Globus pallidus (tissue), 1 donor: ENCODE data around the gene PALS2.

Source experiments
- DNase-seq: peaks from one replicate; pipeline ENCODE4 v3.0.0-alpha.2; 2015; ENCODE audit warnings: low spot score

PALS2 gene, protein sequence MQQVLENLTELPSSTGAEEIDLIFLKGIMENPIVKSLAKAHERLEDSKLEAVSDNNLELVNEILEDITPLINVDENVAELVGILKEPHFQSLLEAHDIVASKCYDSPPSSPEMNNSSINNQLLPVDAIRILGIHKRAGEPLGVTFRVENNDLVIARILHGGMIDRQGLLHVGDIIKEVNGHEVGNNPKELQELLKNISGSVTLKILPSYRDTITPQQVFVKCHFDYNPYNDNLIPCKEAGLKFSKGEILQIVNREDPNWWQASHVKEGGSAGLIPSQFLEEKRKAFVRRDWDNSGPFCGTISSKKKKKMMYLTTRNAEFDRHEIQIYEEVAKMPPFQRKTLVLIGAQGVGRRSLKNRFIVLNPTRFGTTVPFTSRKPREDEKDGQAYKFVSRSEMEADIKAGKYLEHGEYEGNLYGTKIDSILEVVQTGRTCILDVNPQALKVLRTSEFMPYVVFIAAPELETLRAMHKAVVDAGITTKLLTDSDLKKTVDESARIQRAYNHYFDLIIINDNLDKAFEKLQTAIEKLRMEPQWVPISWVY

DNA sequence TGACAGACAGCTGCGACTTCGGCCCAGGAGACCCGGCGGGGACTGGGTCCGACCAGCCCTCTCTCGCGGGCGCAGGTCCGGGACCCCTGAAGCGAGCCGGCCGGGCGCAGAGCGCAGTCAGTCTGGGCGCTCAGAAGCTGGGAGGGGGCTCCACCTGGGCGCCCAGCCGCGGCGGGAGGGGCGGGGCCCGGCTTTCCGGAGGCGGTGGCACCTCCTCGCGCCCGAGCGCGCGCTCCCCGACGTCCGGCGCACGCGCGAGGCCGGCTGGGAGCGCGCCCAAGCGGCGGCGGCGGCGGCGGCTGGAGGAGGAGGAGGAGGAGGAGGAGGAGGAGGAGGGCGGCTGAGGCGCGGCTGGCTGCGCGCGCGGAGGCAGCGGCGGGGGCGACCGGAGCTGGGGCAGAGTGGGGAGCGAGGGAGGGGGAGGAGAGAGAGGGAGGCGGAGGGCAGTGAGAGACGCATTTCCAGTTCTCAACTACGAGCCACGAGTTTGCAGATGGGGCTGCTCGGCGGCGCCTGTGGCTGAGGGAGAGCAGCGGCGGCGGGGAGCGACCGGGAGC, at the start of gene PALS2:
PALS2 (plus strand) TSS at position 456 of the 557 bp plus-strand sequence. CDS start 50,216 bp downstream, outside the sequence.
- peak; percentile 59 for DNase-seq

DNA sequence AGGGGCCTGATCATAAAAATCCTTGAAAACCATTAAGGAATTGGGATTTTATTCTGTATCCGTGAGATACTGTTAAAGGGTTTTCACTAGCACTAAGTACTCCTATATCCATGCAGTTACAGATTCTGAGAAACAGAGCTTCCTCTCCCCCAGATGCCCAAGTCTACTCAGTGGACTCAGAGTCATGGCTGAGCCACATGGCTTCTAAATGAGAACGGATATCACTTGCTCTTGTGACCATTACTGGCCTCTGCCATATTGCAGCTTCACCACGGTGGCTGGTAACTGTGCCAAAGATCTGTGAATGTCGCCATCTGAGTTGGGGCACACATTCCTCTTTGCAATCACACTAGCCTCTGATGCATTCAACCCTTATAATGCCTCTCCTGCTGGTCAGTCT, 42.0 kb upstream of the PALS2 start:
- no peak for DNase-seq

DNA sequence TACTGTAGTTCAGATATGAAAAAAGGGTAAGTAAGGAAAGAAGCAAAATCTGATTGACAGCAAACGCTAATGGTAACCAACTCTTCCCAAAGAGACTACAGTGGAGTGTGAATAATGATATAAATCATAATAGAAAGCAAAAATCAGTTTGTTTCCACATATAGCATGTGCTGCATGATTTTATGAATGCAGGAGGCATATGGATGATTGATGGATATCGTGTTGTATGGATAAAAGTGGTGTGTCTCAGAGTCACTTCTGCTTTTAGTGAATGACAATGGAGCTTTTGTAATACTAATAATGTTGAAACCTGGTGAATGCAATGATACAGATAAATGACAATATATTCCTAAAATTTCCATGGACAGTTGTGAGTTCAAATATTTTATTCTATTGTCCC, 36.6 kb upstream of the PALS2 start:
- DNase-seq, result no peak

DNA sequence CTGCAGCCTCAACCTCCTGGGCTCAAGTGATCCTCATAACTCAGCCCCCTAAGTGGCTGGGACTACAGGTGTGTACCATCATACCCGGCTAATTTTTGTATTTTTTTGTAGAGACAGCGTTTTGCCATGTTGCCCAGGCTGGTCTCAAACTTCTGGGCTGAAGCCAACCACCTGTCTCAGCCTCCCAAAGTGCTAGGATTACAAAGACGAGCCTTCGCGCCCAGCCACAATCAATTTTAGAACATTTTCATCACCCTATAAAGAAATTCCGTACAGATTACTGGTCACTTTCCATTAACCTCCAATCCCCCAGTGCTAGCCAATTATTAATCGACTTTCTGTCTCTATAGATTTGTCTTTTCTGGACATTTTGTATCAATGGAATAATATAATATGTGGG, 32.3 kb upstream of the PALS2 start:
- DNase-seq, result no peak

DNA sequence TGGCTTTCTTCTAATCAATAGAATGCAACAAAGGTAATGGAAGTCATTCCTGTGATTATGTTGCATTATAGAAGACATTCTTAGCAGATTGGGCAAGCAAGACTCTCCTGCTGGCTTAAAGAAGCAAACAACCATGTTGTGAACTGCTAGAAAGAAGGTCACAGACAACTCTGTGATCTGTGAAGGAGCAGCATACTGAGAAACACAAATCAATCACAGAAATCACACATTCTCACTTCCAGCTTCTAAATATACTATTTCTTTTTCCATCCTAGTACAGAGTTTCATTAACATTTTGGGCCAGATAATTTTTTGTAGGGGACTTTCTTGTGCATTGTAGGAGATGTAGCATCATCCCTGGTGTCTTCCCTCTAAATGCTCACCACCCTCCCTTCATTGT, 28.0 kb upstream of the PALS2 start:
- no peak for DNase-seq

DNA sequence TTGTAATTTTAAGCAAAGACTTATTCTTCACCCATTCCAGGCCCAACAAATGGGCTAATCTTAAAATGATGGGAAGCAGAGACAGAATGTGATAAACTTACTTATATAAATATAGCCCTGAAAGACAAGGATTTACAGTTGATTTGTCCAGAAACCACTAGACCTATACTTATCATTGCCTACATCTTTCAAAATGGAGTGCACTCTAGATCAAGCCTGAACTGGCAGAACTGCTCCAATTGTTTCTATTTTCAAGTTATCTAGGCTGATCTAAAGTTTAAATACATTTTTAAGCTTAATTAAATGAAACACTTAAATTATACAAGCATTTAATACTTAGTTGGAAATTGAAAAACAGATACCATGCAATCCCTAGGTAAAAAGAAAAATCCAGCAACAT, 24.9 kb upstream of the PALS2 start:
- DNase-seq, result no peak

DNA sequence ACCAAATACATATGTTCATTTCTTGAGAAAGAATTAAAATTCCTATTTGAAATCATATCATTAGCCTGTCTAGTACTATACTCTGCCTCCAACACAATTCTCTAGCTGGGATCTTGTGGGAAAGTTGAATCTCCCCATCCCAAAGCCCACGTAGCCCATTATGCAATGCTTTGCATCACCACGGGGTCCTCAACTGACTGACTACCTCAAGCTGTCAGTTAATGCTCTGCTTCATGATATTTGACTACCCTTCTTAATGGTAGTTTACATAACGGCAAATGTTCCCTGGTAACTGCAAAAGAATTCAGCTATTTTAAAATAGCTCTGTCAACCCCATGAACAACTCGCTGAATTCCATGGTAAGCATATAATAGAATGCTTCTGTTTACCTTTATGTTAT, 23.3 kb upstream of the PALS2 start:
- DNase-seq, result no peak

DNA sequence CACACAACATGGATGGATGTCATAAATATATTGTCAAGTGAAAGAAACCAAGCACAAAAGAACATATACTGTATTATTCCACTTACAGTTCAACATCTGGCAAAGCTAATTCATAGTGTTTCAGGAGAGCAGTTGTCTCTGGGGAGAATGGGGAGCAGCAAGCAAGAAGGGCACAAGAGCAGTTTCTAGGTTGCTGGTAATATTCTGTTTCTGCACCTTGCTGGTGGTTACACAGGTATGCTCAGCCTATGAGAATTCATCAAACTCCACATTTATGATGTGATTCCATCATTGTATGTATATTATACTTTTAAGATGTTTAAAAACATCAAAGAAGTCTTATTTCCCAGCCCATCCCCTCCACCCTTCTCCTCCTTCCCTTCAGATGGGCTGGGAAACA, 18.1 kb upstream of the PALS2 start:
- DNase-seq, result no peak

DNA sequence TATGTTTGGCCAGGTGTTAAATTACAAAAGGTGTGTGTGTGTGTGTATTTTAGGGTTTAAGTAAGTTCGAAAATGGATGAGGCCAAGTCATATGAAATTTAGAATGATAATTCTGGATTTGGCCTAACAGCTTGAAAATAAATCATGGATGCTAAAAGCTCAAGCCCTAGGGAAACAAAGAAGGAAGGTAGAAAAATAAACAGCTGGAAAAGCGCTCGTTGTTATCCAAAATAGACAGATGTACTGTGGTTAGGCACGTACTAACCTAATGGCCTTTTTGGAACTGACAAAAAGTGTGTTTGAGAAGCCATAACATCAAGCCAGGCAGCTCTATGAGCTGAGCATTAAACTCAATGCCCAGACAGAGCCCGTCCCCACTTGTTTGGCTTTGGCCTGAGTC, 17.5 kb upstream of the PALS2 start:
- DNase-seq, result no peak

DNA sequence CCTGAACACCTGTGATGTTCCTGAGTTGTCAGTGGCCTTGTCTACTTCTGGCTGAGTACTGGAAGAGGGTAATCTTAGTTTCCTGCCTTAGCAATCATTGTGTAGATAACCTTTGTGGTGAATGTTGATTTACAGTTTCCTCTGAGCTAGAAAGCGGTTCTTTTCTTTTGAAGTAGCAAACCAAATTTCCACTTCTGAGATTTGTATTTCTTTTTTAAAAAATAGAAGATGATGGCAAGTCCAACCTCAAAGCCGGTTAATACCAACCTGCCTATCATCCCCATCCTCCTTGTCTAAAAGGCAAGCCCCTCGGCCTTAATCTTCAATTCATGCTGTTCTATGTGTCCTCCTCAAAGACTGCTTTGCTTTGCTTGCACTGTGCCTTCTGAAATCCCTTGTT, 12.5 kb upstream of the PALS2 start:
- DNase-seq, result no peak

DNA sequence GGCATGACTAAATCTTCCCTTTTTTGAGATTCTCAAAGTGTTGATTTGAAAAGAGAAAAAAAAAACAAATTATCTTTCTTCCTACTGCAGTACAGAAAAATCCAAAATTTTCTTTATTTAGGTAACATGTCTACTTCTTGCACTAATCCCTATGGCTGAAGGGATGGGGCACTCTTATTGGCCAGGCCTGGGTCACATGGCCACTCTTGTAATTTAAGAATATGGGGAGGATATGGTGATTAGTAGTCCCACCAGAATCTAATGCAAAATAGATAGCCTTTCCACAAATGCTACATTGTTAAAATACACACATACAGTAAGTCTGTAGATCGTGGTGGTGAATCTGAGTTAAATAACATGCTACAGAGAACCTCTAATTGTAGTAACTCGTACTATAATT, 7.0 kb upstream of the PALS2 start:
- no peak for DNase-seq

DNA sequence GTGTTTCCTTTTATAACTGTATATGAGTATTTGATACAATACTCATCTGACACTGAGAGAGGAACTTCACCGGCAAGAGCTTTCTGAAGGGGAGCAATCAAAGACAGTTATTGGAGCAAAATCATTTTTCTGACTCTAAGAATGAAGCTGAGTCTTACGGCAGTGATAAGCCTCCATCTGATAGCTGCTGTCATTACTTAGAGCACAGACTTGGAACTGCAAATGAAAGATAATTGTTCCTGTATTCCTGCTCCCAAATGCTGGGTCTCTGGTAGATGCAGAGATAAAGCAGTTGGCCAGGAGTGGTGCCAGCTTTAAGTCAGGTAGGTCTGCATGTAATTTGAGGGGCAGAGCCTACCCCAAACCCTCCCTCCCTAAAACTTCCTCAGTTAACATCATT, 2.3 kb upstream of the PALS2 start:
- DNase-seq, result no peak

DNA sequence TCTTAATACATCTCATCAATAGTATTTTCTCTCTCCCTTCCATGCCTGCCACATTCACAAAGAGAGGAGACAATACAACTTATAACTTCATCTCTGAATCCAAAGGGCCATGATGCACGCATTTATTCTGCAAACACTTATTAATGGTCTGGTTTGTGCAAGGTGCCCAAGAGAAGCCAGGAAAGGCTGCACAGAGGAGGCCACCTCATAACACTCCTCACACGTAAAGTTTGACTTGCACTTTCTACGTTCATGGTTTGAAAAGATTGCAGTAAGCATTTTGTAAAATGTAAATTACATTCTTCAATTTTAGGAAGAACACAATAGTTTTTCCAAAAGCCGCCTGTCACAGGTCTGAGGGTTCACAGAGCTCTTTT, 1.2 kb upstream of the PALS2 start:
- no peak for DNase-seq

DNA sequence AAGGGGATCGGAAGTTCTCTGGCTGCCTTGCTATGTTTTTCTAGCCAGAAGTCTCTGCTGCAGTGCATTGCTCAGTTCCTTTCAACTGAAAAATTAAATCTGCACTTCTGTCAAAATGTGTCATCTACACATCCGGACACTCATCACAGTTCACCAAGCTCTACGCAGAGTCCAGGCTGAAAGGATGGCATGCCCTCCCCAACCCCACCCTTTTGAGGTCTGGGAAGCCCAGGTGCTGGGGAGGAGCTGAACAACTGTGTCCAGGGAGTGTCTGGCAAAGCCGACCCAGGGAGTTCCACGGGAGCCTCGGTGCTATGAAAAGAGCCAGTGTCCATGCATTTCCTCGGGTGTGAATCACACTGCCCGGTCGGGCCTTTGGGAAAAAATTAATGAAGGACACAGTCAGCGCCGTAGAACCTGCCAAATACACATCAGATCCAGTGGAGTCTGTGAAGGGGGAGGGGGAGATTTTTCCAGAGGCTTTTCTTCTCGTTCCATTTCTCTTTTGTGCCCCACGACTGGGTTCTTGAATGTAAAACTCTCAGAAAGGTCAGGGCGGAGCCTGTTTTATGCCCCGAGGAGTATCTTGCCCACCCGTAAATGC, 757 bp upstream of the PALS2 start:
- no peak for DNase-seq

DNA sequence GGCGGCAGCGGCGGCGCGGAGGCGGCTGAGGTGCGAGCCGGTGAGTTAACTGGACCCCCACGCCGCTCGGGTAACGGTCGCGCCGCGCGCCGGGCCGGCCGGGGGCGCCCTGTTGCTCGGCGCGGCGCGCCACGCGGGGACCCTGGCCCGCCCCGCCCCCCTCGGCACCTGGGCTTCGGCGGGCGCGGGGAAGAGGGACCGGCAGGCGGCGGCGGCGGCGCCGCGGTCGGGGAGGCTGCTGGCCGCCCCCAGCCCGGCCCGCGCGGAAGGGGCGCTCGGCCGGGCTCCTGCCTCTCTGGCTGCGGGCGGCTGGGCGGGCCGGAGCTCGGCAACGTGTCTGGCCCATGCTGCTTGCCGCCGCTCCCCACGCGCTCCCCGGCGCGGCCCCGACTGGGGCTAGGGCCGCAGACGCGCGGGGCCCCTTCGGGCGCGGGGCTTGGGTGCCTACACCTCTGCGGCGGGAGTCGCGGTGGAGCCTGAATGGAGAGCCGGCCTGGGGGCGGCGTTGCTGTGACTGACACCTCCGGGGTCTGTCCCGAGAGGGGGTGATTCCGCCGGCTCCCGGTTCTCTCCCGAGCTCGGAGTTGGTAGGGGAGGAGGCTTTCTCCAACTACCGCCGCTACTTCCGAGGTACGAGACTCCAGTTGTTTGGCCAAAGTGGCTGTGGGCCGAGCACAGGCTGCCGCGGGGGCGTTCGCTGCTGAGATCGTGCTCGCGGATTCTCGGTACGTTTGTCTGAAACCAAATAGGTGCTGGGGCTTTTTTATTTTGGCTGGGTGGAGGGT, 494 bp downstream of the PALS2 start:
- DNase-seq, result no peak

DNA sequence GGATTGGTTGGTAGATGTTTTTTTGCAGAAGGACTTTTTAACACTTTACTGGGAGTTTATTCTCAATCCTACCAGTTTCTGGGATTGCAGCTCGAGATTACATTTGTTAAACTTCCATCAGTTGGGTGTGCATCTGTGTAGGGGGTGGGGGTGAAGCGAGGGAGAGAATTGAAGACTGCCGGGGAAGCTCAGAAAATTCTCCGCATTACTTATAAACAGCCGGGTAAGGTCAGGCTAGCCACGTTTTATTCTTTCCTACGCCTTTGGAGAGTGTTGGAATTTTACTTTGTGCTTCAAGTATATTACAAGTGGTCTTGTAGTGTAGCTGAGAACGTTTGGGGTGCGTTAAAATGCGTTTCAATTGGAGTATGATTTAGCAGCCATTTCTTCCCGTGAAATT, 1.1 kb downstream of the PALS2 start:
- no peak for DNase-seq

DNA sequence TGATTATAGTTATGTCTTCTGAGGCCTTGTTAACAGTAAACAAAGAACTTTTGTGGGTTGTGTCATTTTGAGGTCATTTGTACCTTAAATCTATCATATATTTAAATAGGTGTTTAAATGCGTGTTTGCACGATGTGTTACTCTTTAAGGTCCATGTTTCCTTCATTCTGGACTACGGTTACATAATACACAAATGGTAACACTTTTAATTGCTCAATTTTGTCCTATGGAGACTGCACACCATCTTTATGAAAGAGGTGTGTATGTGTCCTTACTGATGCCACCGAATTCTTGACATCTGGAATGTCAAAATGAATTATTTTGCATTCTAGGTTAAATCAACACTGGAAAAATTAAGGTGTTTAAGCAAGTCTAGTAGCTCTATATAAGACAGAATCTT, 1.7 kb downstream of the PALS2 start:
- no peak for DNase-seq

DNA sequence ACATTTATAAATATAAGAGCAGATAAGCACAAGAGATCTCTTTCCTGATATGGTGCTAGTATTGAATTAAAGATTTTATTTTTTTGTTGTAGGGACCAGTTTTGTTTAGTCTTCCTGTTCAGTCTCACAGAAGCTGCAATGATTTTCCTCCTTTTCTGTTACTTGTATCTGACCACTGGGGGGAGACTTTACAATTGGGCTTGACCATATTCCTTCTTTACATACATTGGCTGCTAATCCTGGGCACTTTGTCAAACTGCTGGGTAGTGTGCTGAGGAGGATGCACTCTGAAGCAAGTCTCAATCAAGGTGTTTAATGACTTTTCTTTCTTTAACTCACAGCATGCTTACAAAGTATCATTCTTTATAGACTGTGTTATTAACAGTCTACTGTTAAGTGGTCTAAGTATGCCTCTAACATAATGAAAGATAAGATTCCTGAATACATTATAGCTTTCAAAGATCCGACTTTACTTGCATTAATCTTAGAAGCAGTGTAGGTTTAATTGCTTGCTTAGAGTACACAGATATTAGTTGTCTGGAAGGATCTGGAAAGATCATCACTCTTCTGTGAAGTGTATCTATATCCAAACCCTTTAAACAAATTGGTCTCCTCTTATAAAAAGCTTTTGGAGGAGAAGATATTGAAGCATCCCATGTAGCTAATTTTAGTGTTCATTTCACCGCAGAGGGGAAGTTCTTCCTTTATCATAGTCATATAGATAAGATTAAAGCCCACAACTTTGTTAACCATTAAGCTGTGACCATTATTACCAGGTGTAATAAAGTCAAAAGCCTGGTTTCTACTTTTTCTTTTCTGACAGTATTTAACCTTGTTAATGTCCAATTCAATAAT, 3.1 kb downstream of the PALS2 start:
- peak; percentile 42 for DNase-seq

DNA sequence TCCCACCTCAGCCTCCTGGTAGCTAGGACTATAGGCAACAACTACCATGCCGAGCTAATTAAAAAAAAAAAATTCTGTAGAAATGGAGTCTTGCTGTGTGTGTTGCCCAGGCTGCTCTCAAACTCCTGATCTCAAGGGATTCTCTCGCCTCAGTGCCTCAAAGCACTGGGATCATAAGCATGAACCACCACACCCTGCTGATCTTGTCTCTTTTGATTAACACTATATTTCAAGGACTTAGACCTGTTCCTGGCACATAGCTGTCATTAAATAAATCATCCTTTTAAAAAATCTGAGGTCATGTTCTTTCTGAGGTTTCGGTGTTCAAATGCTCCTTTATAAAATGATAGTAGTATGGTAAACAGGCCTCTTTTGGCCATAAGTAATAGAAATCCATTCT, 4.8 kb downstream of the PALS2 start:
- no peak for DNase-seq

DNA sequence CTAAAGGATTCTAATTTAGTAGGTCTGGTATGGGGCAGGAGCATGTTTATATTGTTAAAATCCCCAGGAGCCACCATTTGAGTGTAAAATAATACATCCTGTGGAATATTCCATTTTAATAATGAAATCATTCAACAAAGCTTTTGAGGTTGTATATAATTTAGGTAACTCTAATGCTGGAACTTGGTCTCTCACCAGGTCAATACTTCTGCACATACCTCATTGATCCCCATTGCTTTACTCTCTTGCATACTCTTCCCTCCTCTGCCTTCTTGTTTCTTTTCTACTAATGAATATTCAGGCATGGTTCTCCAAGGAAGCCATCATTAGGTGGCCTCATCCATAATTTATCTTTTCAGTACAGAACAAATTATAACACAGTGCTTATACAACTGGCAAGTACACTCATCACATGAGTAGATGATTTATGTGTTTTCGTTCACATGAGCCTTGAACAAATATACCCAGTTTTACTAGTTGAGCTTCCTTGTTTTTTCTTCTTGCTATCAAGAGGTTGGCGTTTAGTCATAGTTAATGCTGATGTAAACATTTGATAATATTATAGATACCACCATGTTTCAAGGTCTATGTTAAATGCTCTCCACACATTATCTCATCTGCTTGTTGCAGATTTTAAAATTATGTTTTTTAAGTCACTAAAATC, 7.2 kb downstream of the PALS2 start:
- DNase-seq, result no peak

DNA sequence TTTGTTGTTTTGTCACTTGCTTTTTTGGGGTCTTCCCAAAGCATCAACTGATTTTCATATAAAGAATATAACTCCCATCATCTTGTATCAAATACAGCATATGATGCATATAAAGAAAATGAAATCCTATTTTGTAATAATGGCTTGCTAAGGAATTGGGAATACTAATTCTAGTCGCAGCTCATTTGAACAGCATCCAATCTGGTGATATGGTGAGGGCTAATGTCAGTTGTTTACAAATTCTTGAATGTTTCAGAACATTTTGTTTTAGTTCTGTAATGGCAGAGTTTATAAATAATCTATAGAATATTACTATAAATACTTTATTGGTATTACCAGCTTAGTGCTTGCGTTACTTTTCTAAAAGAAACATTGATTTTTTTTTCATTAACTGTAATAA, 8.9 kb downstream of the PALS2 start:
- no peak for DNase-seq
